Fibroblast of lung (primary cell): Measurements from ENCODE around the gene FOXRED1.

ENCODE experiments used
- CTCF ChIP-seq, 2 donors: IDR thresholded peaks in 1 of 2; conservative IDR thresholded peaks in 1 of 2; 1 replicate in 1 of 2; 2 replicates in 1 of 2; pipeline ENCODE4 v1.5.1; 2011 to 2012; ENCODE audit warnings: low read length in 2 of 2, control low read depth in 1 of 2, inconsistent platforms in 1 of 2, low read depth in 1 of 2, mild to moderate bottlenecking in 1 of 2
- EZH2 ChIP-seq: IDR thresholded peaks from 2 replicates; pipeline ENCODE4 v1.5.1; 2012; ENCODE audit warnings: low read length, control low read depth, mild to moderate bottlenecking; ENCODE audit errors: missing control alignments

GRCh38 chr11:126265811-126266210, 3.1 kb upstream of the FOXRED1 start:
- no peak for TF ChIP-seq CTCF (conservative IDR thresholded peaks at IDR 0.05 in 1 of 2, IDR thresholded peaks at IDR 0.05 in 1 of 2; ENCODE audit: low read depth in 1 of 2, low read length in 2 of 2)
- TF ChIP-seq EZH2, result no peak
